Colon (tissue), 2 donors: ENCODE measurements around the gene CUL4B.
A peak's percentile ranks its signal among the peaks of the same experiment; 100 is the strongest.
"Not testable (repeated sequence)": the region's sequence is repeated elsewhere in the genome, so short reads cannot be mapped to it uniquely, and the experiment has no call there.

ENCODE experiments used
- FAIRE-seq: peaks from 2 replicates; lab custom pipeline; 2012; peaks lifted over from hg19 to GRCh38; lab: Jason Lieb, UNC
- donor health status: control.
- donor health status: control.

CUL4B gene

GRCh38 chrX:120522820-120523219 is 37.9 kb downstream of the CUL4B start:
- no peak for FAIRE-seq

- FAIRE-seq = no peak
Measured at GRCh38 chrX:120517936-120518335, 42.8 kb downstream of the CUL4B start.

- no peak for FAIRE-seq
Measured at GRCh38 chrX:120514236-120514635, 46.5 kb downstream of the CUL4B start.

GRCh38 chrX:120512627-120513026 is 48.1 kb downstream of the CUL4B start:
- no peak for FAIRE-seq

- FAIRE-seq = no peak
Measured at GRCh38 chrX:120512222-120512621, 48.5 kb downstream of the CUL4B start.

- no peak for FAIRE-seq
Measured at GRCh38 chrX:120504569-120504968, 56.2 kb downstream of the CUL4B start.

- no peak for FAIRE-seq
Measured at GRCh38 chrX:120499301-120500072, 61.3 kb downstream of the CUL4B start.

- not testable (repeated sequence) for FAIRE-seq
Measured at GRCh38 chrX:120490119-120490518, 70.6 kb downstream of the CUL4B start.

GRCh38 chrX:120486786-120487185 is 74.0 kb downstream of the CUL4B start:
- no peak for FAIRE-seq

- FAIRE-seq = peak; percentile 38
Measured at GRCh38 chrX:120485638-120486520, 74.9 kb downstream of the CUL4B start.

GRCh38 chrX:120485315-120485637 is 75.5 kb downstream of the CUL4B start:
- FAIRE-seq = no peak

- FAIRE-seq = no peak
Measured at GRCh38 chrX:120477453-120477852, 83.3 kb downstream of the CUL4B start.

GRCh38 chrX:120476714-120477113 is 84.0 kb downstream of the CUL4B start:
- FAIRE-seq = no peak

GRCh38 chrX:120475447-120475846 is 85.3 kb downstream of the CUL4B start:
- peak; percentile 81 for FAIRE-seq
